DMS153 treated with DMSO at 0.1 percent for 48 hours (cell line): ENCODE measurements around the gene CTCFL.
"Not testable (repeated sequence)": the region's sequence is repeated elsewhere in the genome, so short reads cannot be mapped to it uniquely, and the experiment has no call there.

ENCODE experiments used
- DNase-seq: peaks from one replicate; lab custom pipeline; 2025; ENCODE audit not compliant: unreplicated experiment; lab: John Stamatoyannopoulos, UW

CTCFL gene

DNA sequence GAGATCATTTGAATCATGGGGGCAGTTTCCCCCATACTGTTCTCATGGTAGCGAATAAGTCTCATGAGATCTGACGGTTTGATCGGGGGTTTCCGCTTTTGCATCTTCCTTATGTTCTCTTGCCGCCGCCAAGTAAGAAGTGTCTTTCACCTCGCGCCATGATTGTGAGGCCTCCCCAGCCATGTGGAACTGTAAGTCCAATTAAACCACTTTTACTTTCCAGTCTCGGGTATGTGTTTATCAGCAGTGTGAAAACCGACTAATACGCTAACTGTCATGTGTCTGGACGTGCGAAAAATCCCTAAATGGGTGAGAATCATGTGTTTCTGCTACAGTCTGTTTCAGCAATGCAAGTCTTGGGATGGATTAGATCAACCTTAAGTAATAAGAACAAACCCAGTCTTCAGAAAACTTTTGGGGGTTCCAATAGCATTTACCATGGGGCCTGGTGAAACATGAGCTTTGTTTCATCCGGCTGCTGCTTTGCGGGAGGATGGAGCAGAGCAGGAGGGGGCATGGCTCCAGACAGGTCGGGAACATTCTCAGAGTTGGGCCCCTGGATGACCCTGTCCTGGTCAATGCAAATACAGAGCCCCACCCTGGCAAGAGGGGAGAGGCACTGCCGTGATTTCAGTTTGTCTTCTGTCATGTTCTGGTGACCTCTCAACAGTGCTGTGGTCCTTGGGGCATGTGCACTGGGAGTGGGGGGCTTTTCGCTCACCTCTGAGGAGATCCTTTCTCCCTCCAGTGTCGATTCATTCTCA is 41.5 kb downstream of the CTCFL start:
- DNase-seq, result no peak

DNA sequence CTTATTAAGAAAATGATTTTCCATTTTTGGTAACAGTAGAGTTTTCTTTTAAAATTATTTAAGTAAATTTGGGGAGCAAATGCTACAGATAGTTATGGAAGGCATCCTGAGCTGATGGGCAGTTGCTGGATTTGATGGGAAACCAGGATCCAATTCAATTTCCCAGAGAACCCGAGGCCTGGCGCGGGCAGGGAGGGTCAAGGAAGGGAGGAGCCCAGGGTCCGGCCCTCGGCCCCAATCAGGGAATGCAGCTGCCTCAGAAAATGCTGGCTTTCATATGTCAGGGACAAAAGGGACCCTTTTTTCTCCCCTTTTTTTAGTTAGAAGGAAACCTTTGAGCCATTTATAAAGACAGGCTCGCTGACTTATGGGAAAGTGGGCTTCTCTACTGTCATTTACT is 42.1 kb downstream of the CTCFL start:
- DNase-seq, result no peak

DNA sequence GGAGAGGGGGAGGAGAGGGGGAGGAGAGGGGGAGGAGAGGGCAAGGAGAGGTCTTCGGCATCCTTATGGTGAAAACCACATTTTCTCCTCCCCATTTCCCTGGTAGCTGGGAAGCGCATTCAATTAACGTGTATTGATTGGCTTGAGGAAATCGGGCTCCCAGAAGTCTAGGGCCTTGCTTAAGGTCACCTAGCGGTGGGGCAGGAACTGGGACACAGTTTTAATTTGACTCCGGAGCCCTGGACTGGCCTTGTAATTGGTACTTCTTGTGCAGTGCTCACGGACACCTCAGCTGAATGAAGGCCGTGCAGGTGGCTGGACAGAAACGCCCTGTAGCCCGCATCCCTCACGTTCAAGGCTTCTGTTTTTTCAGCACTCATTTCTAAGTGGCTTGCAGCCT is 42.8 kb downstream of the CTCFL start:
- DNase-seq, result no peak

- DNase-seq, result no peak
Observed at GRCh38 chr20:57481281-57481711, 43.6 kb downstream of the CTCFL start.

DNA sequence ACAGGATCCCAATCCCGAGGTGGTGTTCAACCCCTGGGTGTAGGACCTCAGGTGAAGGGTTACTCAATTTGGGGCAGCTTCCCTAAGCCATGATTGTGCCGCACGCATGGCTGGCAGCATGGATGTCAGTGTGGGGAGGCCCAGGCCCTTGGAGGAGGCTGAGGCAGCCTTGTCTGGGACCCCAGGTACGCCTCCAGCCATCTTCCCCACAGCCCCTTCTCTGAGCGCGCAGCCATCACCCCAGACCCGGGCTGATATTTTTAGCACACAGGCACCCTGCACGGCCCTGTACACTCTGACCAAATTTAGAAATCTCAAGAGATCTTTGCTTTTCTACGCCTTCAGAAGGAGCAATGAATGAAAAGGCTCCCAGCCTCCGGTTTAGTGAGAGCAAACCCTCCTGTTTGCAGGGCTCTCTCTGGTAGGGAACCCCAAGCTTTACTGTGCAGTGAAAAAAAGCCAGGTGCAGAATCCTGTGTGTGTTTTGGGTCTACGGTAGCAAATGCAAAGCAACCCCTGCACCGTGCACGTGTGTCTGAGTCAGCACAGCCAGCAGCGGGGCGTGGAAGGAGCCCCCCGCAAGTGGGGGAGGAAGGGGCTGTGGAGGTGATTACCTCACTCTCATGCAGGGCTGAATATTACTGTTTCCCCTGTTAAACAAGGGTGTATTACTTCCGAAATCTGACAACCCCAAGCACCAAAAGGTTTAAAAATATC is 44.3 kb downstream of the CTCFL start:
- DNase-seq, result no peak

DNA sequence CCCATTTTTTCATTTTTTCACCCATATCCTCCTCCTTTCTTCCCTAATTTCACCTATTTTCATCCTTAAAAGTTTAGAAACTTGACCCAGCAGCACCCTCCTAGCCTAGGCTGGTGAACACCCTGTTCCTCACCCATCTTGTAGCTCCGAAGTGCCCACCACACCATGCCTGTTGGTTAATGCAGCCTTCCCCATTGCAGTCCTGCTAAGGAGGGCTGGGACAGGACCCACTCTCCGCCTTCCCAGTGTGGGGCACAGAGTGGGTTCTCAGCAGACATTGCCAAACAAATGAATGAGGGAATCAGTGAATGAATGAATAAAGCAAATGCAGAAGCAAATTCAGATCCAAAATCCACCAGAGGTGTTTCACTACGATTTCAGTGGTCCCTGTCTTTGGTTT is 45.7 kb downstream of the CTCFL start:
- no peak for DNase-seq

DNA sequence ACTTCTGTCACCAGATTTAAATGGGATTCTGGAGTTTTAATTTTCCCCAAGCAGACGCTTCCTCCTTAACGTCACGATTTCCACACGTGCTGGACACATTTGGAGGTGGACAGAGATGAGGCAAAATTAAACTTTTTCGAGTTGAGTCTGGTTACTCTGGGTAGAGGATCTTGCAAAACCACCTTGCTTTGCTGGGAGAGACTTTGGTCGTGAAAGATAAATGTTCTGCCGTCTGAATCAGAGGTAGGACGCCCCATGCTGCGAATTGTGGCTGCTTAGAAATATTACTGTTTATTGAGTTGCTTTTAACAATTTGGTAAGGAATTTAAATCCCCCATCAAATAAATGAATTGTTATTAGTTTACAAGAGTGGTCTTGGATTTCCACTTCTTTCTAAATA is 46.8 kb downstream of the CTCFL start:
- DNase-seq, result no peak

- DNase-seq, result no peak
Observed at GRCh38 chr20:57476641-57477461, 48.1 kb downstream of the CTCFL start.

- DNase-seq, result no peak
Observed at GRCh38 chr20:57476084-57476526, 48.8 kb downstream of the CTCFL start.

GRCh38 chr20:57475388-57476083 is 49.4 kb downstream of the CTCFL start:
- no peak for DNase-seq

DNA sequence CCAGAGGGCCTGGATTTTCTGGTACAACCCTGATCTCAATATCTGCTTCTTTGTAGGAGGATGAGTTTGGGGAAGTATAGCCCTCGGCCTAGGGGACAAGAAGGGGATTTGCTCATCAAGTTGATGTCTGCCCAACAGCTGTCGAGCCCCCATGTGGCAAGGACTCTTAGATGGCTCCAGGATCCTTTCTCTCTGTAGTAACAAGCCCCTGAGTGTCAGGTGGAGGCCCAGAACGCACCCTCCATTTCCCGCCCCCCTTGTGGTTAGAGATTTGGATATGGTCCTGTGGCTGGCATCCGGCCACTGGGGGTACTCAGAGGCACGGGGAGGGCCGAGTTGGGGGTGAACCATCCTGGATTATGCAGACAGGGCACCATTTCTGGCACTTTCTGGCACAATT is 50.1 kb downstream of the CTCFL start:
- DNase-seq, result no peak

DNA sequence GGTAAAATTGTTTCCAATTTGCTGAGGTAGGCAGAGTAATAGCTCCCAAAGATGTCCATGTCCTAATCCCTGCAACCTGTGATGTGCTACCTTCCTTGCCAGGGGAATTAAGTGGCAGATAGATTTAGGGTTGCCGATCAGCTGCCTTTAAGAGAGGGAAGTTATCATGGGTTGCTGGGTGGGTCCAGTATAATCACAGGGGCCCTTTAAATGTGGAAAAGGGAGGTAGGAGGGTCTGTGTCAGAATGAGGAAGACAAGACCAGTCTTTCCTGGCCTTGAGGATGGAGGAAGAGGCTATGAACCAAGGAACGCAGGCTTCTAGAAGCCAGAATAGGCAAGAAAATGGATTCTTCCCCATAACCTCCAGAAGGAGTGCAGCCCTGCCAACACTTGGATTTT is 50.7 kb downstream of the CTCFL start:
- no peak for DNase-seq

DNA sequence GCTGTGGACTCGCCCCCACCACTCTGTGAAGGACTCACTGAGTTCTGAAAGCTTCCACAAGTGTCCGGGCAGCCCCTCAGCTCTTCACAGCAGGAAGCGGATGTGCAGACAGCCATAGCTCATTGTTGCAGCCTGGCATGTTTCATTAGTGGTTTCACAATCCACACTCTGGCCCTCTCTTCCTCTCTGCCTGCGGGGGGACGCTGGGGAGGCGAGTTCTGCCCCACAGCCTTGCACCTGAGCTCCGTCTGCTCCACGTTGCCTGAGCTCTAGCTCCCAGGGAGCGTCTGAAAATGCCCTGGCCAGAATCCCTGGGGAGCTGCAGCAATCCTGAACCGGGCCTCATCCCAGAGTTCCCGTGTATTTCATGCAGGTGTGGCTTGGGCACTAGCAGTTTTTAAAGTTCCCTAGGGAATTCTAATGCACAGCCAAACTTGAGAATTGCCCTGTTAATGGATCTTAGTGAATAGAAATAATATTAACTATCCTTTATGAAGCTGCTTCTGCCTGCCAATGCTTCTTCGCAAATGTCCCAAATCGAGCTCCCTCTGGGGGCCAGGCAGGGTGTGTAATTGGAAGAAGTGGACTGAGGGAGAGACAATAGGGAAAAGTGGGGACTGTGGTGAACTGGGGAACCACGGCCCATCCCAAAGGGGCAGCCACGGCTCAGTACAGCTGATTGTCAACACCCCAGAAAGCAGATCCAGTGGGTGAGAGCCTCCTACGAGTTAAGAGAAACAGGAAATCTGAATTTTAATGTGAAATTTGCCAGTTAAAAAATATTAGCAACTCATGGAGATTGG is 51.5 kb downstream of the CTCFL start:
- DNase-seq, result peak; percentile 68

GRCh38 chr20:57472474-57472873 is 52.5 kb downstream of the CTCFL start:
- not testable (repeated sequence) for DNase-seq

GRCh38 chr20:57471496-57472372 is 53.2 kb downstream of the CTCFL start:
- DNase-seq, result no peak

DNA sequence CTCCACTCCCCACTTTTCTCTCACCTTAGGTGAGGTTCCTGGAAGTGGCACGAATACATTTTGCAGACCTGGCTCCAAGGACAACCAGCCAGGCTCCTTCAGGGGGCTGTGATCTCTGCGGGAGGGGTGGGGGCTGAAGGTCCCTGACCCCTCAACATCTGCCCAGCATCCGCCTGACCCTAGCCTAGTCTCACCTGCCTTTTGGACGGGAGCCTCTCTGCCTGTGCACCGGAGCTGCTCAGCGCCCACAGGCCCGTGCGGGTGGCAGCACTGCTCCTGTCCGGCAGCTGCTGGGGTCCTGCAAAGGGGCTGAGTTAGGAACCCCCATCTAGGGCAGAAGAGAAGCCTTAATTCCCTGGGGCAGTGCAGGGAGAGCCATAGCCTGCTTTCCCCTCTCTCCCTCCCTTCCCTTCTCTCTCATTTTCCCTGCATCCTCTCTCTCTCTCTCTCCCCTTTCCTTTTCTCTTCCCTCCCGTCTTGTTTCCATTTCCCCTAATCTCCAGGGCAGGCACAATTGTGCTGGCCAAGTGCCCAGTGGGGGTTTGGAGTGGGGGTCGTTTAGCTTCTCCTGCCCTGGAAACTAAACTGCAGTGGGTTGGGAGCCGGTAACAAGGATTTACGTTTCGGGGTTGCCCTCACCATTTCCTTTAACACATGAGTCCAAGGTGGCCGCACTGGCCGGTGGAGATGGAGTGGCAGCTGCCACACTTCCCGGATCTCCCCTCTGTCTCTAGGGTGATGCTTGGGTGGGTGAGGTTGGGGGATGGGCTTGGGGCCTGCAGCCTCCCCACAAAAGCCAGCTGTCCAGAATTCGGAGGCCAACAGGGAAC is 54.1 kb downstream of the CTCFL start:
- no peak for DNase-seq

DNA sequence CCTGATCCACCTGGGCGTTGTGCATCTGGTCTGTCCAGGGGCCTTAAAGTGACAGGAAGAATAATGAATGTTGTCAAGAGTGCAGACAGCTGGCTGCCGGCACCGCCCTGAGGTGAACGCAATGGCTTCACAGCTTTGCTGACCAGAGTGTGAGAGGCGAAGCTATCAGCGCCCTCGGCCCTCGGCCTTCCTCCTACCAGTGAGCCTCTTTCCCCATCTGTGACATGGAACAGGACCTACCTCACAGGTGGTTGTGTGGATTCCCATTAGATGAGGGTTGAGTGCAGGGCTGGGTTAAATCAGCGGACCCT is 54.8 kb downstream of the CTCFL start:
- no peak for DNase-seq

DNA sequence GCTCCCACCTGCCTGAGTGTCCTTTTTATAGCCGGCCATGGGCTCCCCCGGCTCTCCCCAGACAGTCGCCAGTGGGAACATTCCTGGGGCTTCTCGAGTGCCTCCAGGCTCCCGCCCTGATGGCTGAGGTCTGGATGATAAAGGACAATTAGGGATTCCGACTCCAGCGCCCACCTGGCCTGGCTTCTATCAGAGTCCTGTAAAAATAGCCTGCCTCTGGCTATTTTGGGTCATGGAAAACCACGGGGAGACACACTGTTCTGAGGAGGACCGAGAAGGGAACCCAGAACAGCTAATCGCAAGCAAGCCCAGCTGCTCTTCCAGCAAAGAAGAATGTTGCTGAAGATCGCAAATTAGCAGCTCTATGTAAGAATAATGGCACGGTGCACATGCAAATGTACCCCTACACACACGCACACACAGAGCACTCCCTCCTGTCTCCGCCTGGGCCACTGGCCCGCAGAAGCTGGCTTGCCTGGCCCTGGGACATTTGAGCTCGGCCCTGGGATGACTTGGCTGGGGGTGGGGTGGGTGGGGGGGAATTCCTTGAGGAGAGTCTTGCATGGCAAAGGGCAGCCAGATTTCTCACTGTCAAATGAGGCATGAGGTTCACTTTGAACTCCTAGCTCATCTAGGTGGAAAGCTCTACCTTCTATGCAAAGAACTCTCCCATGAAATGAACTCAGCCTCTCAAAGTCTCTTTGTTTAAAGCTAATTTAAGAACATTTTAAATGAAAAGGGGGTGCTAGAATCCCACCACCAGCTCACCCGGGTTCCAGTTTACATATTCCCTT is 55.3 kb downstream of the CTCFL start:
- no peak for DNase-seq
